LNCaP clone FGC (cell line): ENCODE results near the gene LRRC2.

Experiments
- DNase-seq: peaks from one replicate; pipeline ENCODE4 v3.0.0-alpha.2; 2011; ENCODE audit warnings: low read depth
- H3K4me3 ChIP-seq: 2 replicates; pipeline ENCODE4 v1.5.1; 2011; ENCODE audit warnings: mild to moderate bottlenecking, low read depth, low read length, control low read depth
- TF ChIP-seq, protein P1 (sequence below): IDR thresholded peaks from 2 replicates; pipeline ENCODE4 v1.5.1; 2012; ENCODE audit warnings: mild to moderate bottlenecking; ENCODE audit not compliant: control insufficient read depth, insufficient read depth; ENCODE audit errors: extremely low read depth

Gene LRRC2

DNA sequence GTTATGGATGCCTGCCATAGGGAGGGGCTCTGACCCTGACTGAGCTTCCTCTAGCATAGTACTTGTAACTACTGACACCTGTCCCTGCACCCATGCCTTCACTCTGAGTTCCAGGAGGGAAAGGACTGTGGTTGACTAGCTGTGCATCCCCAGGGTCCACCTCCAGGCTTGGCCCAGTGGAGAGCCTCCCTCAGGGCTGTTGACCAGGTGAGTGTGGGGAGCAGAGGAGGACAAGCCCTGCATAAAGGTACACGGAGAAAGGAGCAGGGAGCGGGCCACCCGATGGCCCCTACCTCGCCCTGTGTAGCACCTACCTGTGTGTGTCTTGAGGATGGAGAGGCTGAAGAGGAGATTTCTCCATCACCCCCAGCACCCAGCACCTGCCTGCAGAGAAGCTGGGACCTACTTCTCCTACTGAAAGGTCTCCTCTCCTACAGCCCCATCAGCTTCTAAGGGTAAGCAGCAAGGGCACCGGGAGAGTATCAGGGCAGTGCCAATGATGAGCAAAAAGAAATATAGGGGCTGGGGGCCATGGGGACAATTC lies 94.7 kb downstream of the LRRC2 start:
- no peak for DNase-seq
- TF ChIP-seq, protein P1, sequence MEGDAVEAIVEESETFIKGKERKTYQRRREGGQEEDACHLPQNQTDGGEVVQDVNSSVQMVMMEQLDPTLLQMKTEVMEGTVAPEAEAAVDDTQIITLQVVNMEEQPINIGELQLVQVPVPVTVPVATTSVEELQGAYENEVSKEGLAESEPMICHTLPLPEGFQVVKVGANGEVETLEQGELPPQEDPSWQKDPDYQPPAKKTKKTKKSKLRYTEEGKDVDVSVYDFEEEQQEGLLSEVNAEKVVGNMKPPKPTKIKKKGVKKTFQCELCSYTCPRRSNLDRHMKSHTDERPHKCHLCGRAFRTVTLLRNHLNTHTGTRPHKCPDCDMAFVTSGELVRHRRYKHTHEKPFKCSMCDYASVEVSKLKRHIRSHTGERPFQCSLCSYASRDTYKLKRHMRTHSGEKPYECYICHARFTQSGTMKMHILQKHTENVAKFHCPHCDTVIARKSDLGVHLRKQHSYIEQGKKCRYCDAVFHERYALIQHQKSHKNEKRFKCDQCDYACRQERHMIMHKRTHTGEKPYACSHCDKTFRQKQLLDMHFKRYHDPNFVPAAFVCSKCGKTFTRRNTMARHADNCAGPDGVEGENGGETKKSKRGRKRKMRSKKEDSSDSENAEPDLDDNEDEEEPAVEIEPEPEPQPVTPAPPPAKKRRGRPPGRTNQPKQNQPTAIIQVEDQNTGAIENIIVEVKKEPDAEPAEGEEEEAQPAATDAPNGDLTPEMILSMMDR = no peak
- H3K4me3 ChIP-seq = no peak overlapping the region

DNA sequence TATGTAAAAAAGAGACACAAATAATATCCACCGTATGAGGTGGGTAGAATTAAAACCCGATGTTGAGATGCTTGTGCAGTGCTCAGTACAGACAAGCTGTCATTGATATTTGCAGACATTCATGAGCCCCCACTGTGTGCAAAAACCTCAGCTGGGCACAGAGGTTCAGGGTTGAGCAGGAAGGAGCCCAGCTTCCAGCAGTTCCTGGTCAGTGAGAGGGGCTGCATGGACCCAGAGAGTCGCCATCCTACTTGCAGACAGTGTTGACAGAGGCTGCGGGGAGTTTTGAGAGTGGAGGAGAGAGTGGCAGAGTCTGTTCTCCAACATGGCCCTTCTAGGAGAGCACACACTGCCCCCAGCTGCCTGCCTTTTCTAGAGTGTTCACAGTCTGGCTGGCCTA lies 95.3 kb downstream of the LRRC2 start:
- TF ChIP-seq, protein P1 = no peak
- no peak for DNase-seq
- H3K4me3 ChIP-seq = no peak overlapping the region

DNA sequence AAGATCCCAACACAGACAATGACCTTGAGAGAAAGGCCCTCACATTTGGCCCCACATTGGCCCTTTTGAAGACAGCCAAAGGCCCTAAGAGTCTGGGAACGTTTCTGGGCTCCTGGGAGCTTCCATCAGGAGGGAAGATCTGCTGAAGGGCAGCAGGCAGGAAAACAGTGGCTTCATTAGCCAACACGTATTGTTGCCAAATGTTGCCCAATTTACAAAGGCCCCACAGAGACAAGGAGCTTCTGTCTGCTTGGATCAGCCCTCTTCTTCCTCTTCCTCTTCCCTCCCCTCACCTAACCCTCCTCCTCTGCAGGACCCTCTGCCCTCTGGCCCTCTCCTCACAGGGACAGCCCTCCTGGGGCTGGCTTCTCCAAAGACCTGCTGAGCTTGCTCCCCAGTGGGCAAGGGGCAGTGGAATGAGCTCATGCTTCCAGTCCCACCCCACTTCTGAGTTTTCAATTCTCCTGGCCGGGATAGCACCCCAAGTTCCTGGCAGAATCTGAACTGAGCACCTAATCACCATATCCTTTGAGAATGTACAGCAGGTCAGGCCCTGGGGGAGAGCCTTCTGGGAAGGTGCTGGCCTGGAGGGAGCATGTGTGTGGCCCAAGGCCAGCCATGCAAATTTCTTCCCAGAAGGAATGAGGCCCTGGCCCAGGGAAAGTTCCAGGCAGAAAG lies 96.3 kb downstream of the LRRC2 start:
- DNase-seq = no peak
- H3K4me3 ChIP-seq = no peak overlapping the region
- TF ChIP-seq, protein P1 = no peak

DNA sequence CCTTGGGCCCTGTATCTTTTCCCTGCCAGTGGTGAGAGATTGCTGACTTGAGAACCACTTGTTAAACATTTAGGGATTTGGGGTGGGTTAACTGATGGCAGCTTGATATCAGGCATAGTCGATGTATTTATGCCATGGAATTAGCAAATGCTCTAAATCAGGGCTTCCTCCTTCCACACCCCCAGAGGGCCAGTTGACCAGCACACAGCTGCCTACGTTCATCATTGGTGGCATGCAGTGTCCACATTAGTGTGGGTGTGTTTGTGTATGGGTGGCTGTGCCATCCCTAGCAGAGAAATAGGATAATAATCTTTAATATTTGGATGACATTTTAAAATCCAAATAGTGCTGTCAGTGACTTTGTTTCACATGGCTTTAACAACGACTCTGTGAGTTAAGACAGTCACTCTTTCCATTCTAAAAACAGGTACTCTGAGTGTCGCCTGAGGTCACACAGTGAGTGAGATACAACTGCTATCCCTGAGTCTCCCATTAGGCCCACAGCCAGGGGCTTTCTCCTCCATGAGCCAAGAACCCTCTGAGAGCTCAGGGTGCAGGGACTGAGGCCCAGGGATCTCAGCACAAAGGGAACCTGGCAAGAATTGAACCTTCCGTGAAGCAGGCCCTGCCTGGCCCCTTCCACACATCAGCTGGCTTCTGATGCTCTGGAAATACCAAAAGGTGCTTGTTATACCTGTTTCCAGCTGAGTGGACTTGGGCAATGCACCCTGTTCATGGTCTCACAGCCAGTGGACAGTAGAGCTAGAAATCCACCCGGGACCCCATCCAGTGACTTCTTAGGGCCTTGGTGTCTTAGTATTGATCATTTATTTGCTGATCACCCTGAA lies 97.1 kb downstream of the LRRC2 start:
- TF ChIP-seq, protein P1 = no peak
- H3K4me3 ChIP-seq = no peak overlapping the region
- DNase-seq = no peak

DNA sequence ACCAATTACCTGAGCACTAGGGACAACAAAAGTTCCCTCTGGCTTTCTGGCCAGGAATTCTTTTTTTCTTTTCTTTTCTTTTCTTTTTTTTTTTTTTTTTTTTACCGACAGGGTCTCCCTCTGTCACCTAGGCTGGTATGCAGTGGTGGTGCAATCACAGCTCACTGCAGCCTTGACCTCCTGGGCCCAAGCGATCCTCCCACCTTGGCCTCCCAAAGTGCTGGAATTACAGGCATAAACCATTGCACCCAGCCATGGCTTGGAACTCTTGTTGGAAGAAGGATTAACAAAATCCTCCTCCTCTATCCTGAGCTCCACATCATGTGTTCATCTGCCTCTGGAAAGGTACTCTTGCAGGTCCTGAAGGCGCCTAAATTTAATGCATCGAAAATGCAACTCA lies 98.5 kb downstream of the LRRC2 start:
- TF ChIP-seq, protein P1 = no peak
- no peak for DNase-seq
- no peak overlapping the region for H3K4me3 ChIP-seq

DNA sequence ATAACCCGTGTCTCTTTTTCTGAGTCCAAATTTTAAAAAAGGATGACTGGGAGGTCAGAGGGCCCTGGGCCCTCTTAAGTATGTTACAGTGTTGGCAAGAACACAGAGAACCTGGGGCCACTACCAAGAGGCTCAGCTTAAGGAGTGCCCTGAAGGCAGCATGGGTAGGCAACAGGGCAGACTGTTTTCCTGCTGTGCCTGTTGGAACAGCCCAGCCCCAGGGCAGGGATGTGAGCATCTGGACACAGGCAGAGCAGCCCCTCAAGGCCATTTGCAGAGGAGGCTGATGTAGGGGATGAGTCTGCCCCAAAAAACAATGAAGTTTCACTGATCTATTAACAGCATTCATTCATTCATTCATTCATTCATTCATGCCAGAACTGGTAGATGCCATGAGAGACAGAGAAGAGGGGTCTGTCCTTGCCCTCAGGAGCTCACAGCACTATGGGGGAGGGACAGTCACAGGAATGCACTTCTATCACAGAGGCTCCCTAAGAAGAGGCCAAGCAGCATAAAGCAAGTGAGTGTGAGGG lies 99.2 kb downstream of the LRRC2 start:
- no peak for DNase-seq
- TF ChIP-seq, protein P1 = no peak
- H3K4me3 ChIP-seq = no peak overlapping the region
